HepG2 (cell line): ENCODE data around the gene MAP3K3. TPM values are rescaled to one million over a fixed set of nuclear protein-coding genes. Genes with fewer than 3 reads are reported as not detected.

Source experiments
- AKNA ChIP-seq: sonication (generic); formaldehyde crosslinking; IDR thresholded peaks from 2 replicates; pipeline ENCODE4 v1.4.0; 2020; ENCODE audit warnings: missing genetic modification reagents, borderline replicate concordance
- DR1 ChIP-seq: sonication (generic); formaldehyde crosslinking; IDR thresholded peaks from 2 replicates; pipeline ENCODE4 v1.8.0; 2021; ENCODE audit warnings: mild to moderate bottlenecking, missing genetic modification reagents, inconsistent platforms
- EHMT2 ChIP-seq: fragments of 200-600 bp; sonication (generic); IDR thresholded peaks from 2 replicates; pipeline ENCODE4 v1.7.0; 2017; ENCODE audit warnings: antibody characterized with exemption, low read depth, low read length, borderline replicate concordance
- FOXC1 ChIP-seq: sonication (generic); formaldehyde crosslinking; IDR thresholded peaks from 2 replicates; pipeline ENCODE4 v1.8.0; 2022; ENCODE audit warnings: mild to moderate bottlenecking, missing genetic modification reagents, borderline replicate concordance
- HNF1A ChIP-seq, 2 experiments: sonication (generic) in 1 of 2; formaldehyde crosslinking in 1 of 2; IDR thresholded peaks; 2 replicates each; pipeline versions ENCODE4 v1.4.0 to v1.6.1; 2016 to 2020; ENCODE audit warnings: borderline replicate concordance in 1 of 2, low read depth in 1 of 2, mild to moderate bottlenecking in 1 of 2, missing genetic modification reagents in 1 of 2
- MTERF4 ChIP-seq: sonication (generic); formaldehyde crosslinking; IDR thresholded peaks from 2 replicates; pipeline ENCODE4 v1.8.0; 2023; ENCODE audit warnings: mild to moderate bottlenecking, missing genetic modification reagents
- MXI1 ChIP-seq: IDR thresholded peaks from 3 replicates; pipeline ENCODE4 v1.6.1; 2012; ENCODE audit warnings: low read depth, low read length, inconsistent platforms, borderline replicate concordance
- SETDB1 ChIP-seq: sonication (generic); formaldehyde crosslinking; IDR thresholded peaks from 2 replicates; pipeline ENCODE4 v1.5.1; 2020; ENCODE audit warnings: missing genetic modification reagents, mild to moderate bottlenecking, borderline replicate concordance
- YEATS2 ChIP-seq: sonication (generic); formaldehyde crosslinking; IDR thresholded peaks from 2 replicates; pipeline ENCODE4 v1.4.0; 2020; ENCODE audit warnings: missing genetic modification reagents, borderline replicate concordance
- ZNF558 ChIP-seq: sonication (generic); formaldehyde crosslinking; IDR thresholded peaks from 2 replicates; pipeline ENCODE4 v1.9.0; 2022; ENCODE audit warnings: mild to moderate bottlenecking, missing genetic modification reagents, borderline replicate concordance
- ZNF563 ChIP-seq: sonication (generic); formaldehyde crosslinking; IDR thresholded peaks from 2 replicates; pipeline ENCODE4 v1.8.0; 2022; ENCODE audit warnings: mild to moderate bottlenecking, moderate library complexity, missing genetic modification reagents
- ZNF710 ChIP-seq: sonication (generic); formaldehyde crosslinking; IDR thresholded peaks from 2 replicates; pipeline ENCODE4 v1.5.0; 2020; ENCODE audit warnings: mild to moderate bottlenecking, missing genetic modification reagents, borderline replicate concordance
- ZSCAN21 ChIP-seq: sonication (generic); formaldehyde crosslinking; IDR thresholded peaks from 2 replicates; pipeline ENCODE4 v1.8.0; 2022; ENCODE audit warnings: mild to moderate bottlenecking, missing genetic modification reagents, moderate library complexity, borderline replicate concordance
- ZZZ3 ChIP-seq: sonication (generic); formaldehyde crosslinking; IDR thresholded peaks from 2 replicates; pipeline ENCODE4 v1.4.0; 2020; ENCODE audit warnings: missing genetic modification reagents, mild to moderate bottlenecking, borderline replicate concordance
- polyA plus RNA-seq, 8 experiments: library from polyadenylated mRNA; depleted of rRNA in 3 of 8; stranded (reverse) in 7 of 8; unstranded in 1 of 8; fragments of >200 nt; fragmentation: Illumina TruSeq in 4 of 8; extraction: Trizol in 4 of 8; gene quantifications; 2 replicates each; pipeline versions ENCODE4 v1.2.1 to v1.2.3, GENCODE V29; 2011 to 2016; ENCODE audit warnings: low read depth in 4 of 8, missing spikeins in 1 of 8, mixed read lengths in 1 of 8; ENCODE audit not compliant: insufficient read depth in 1 of 8
- total RNA-seq, 5 experiments: library from RNA; depleted of rRNA; stranded (reverse); fragments of >200 nt; fragmentation: Illumina TruSeq; extraction: Trizol; gene quantifications; 2 replicates each; pipeline ENCODE4 v1.2.3, GENCODE V29; 2016; ENCODE audit warnings: low read depth in 1 of 5

Gene MAP3K3
- total and polyA plus RNA-seq, 2 of the 13 experiments (the other 11 are each of a cell fraction or from before 2014, with no cell fraction given), result 17.7 to 21.8 TPM

- TF ChIP-seq AKNA (CRISPR knock-in tag) (no peak), FOXC1 (no peak), ZNF558 (no peak), HNF1A (IDR thresholded peaks at IDR 0.05; ENCODE audit: low read depth) (no peak), HNF1A (CRISPR knock-in tag; IDR thresholded peaks at IDR 0.05; ENCODE audit: borderline replicate concordance) (no peak), ZSCAN21 (CRISPR knock-in tag) (0 out of 2 replicates have a peak, but pooled peaks have one; percentile 11), DR1 (CRISPR knock-in tag) (no peak), EHMT2 (no peak), SETDB1 (CRISPR knock-in tag) (no peak), ZNF563 (no peak), MTERF4 (CRISPR knock-in tag) (no peak), MXI1 (no peak), ZNF710 (CRISPR knock-in tag) (no peak), ZZZ3 (no peak), YEATS2 (CRISPR knock-in tag) (peak; percentile 45; the same call in 1 of the 2 replicates)
Observed at GRCh38 chr17:63601439-63602371, 20.5 kb upstream of the MAP3K3 start (continued).
